GM18526 (cell line): ENCODE measurements around the gene COTL1.

Source experiments
- POLR2A ChIP-seq: IDR thresholded peaks from 3 replicates; pipeline ENCODE4 v1.6.1; 2011; ENCODE audit not compliant: insufficient read length; ENCODE audit errors: extremely low read depth

Gene COTL1

GRCh38 chr16:84562174-84562815 lies 55.6 kb downstream of the COTL1 start:
- TF ChIP-seq POLR2A = no peak

DNA sequence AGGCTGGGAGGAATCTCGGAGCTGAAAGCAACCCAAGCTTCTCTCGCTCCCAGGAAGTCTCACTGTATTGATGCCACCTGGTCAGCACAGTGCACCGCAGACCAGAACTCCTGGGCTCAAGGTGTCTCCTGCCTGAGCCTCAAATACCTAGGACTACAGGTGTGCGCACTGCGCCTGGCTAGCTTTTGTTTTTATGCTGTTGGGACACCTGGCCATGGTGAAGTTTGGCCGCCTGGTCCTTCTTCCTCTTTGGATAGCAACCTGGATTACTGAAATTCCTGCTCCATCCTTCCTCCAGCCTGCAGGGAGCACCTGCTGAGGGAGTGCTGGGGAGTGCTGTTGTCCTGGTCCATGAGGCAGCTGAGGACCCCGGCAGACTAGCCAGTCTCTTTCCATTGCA lies 56.6 kb downstream of the COTL1 start:
- no peak for TF ChIP-seq POLR2A

- TF ChIP-seq POLR2A = no peak
Observed at GRCh38 chr16:84560269-84560668, 57.6 kb downstream of the COTL1 start.

- TF ChIP-seq POLR2A = no peak
Observed at GRCh38 chr16:84559311-84559932, 58.5 kb downstream of the COTL1 start.

GRCh38 chr16:84557504-84557903 lies 60.4 kb downstream of the COTL1 start:
- no peak for TF ChIP-seq POLR2A

DNA sequence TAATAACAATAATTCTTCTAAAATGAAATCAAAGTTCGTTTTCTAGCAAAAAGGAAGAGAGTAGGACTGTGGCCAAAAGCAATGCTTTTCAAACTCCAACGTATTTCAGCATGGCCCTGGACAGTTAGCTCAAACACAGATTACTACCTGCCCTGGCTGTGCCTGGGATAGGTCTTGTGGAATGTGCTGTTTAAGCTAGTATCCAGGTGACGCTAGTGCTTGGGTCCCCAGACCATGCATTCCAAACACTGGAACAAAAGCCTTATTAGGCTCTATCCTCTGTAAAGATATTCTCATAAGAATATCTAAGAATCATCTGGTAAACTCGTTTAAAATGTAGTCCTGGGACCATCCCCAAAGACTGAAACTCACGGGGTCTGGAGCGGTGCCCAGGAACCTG lies 60.8 kb downstream of the COTL1 start:
- TF ChIP-seq POLR2A = no peak

GRCh38 chr16:84555418-84556196 lies 62.3 kb downstream of the COTL1 start:
- no peak for TF ChIP-seq POLR2A

DNA sequence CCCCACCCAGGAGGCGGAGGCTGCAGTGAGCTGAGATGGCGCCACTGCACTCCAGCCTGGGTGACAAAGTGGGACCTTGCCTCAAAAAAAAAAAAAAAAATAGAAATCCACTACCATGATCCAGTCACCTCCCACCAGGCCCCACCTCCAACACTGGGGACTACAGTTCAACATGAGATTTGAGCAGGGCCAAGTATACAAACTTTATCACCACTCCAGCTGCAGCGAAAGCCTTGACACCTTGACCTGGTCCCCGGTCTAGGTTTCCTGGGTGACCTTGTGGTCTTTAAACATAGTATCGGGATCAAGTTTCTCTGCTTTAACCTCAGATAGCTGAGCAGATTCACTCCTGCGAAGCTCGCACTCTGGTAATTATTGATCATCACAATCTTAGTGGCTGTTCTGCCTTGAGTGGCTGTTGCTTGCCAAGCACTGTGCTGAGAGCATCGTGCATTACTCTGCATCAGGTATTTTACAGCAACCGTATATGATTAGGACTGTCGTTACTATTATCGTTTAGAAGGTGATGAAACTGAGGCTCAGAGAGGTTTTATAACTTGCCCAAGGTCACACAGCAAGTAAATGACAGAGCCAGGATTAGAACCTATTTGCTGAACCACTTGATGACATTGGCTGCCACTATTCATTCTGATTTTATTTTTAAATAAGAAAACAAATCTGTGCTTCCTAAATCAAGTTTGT lies 63.1 kb downstream of the COTL1 start:
- no peak for TF ChIP-seq POLR2A

- no peak for TF ChIP-seq POLR2A
Observed at GRCh38 chr16:84553873-84554399, 63.9 kb downstream of the COTL1 start.

- no peak for TF ChIP-seq POLR2A
Observed at GRCh38 chr16:84552135-84552534, 65.7 kb downstream of the COTL1 start.

GRCh38 chr16:84550096-84550495 lies 67.8 kb downstream of the COTL1 start:
- no peak for TF ChIP-seq POLR2A

DNA sequence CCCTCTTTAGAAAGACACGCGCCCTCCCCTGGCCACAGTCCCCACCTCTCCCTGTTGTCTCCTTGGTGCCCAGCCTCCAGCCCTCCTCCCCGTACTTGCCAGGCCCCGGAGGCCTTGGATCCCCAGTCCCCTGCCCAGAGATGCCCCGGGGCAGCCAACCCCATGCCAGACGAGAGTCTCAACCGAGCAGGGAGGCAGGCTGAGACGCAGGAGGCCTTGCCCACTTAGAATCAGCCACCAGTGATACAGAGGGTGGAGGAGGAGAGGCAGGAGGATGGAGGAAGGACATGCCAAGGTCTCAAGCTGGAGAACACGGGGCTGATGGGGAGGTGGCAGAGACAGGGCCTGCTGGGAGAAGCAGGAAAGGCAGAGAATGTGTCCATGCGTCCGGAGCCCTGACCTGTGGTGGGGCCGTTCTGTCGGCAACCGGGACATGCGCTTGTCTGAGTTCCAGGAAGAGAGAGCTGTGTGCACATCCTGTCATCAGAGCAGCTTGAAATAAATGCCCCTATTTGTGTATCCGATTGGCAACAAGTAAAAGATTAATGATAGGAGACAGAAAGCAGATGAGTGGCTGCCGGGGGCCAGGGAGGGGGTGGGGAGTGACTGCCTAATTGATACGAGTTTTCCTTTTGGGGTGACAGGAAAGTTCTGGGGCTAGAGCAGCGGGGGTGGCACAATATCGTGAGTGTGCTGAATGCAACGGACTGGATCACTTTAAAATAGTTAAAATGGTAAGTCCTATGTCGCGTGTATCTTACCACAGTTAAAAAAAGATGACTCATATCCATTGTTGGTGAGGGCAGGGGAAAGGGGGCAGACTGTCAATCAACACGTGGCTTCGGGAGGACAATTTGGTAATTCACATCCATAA lies 68.7 kb downstream of the COTL1 start:
- no peak for TF ChIP-seq POLR2A

GRCh38 chr16:84548508-84548907 lies 69.4 kb downstream of the COTL1 start:
- TF ChIP-seq POLR2A = no peak

GRCh38 chr16:84547546-84548061 lies 70.3 kb downstream of the COTL1 start:
- TF ChIP-seq POLR2A = no peak
